GM18498 (cell line): Measurements from ENCODE around the gene NEURL4.

Source experiments
- ATAC-seq: cut with Tn5 transposase; IDR thresholded peaks from one replicate; pipeline ENCODE4 v1.9.1; 2021; ENCODE audit warnings: mild to moderate bottlenecking, moderate library complexity; ENCODE audit not compliant: unreplicated experiment

The NEURL4 gene

GRCh38 chr17:7324438-7324779 lies 4.7 kb downstream of the NEURL4 start:
- no peak for ATAC-seq

GRCh38 chr17:7323731-7324437 lies 5.3 kb downstream of the NEURL4 start:
- no peak for ATAC-seq

- ATAC-seq: no peak
Measured at GRCh38 chr17:7322520-7323194, 6.5 kb downstream of the NEURL4 start.

DNA sequence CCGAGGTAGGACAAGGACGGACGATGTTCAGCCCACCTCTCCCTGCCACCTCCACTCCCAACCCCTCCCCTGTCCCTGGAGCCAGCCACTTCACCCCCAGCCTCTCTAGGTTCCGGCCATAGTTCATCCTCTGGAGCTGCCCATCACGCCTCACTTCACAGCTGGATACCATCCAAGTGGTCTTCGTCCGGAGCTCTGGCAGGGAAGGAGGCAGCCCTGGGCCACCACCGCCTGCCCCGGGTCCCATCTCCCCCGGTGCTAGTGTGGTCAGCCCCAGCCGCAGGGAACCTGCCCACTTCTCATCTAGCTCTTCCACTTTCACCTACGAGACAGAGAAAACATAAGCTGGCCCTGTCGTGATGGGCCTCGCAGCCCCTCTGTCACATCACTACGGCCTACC lies 7.7 kb downstream of the NEURL4 start:
- ATAC-seq: no peak

GRCh38 chr17:7318121-7318860 lies 10.8 kb downstream of the NEURL4 start:
- no peak for ATAC-seq

DNA sequence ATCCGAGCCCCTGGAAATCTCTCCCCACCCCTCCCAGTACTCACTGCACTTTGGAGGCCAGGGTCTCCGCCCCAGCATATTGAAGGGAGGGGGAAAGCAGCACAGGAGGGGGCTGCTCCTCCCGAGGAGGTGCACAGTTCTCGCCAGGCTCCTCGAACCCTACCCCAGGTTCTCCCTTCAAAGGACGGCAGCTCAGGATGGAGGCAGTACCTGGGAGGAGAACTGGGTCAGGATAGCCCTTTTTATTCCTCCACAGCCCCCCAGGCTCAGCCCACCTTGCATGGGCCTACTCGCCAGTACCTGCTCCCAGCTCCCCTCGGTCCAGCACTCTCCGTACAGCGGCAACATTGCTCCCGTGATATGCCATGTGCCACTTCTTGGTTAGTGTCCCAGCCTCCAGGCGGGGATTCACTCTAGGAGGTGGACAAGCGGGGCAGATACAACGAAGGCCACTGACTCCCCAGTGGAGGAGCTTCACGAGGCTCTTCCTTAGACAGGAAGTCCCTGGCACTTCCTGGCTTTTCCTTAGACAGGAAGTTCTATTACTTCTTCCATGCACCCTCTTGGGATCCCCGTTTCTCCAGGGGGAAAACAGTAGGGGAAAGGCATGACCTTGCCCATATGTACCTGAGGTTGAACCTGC lies 11.9 kb downstream of the NEURL4 start:
- no peak for ATAC-seq

DNA sequence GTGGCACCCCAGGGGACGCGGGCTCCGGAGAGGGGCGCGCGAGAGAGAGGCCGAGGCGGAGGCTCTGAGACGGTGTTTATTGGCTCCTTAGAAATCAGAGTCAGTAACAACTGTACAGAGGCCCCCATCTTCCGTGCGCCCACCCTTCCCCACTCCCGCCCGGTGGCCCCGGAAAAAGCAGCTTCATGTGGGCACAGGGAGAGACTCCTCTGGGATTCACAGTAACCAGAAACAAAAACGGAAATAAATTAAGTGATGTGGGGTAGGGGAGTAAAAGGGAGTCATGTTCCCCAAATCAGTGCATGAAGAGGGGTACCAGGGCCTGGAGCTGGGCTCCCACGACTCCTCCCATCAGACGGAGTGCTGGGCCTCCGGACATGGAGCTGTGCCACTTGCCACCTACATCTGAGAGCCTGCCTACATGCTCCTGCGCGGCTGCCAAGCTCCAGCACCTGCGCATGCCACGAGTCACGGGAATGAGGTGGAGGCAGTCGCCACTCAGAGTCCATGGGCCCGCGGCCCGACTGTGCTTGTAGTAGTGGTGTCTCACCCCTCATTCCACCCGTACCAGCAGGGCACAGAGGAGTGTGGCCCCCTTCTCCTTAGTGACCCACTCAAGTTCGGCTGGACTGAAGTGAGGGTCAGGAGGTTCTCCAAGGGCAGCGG lies 13.4 kb downstream of the NEURL4 start:
- ATAC-seq: no peak

DNA sequence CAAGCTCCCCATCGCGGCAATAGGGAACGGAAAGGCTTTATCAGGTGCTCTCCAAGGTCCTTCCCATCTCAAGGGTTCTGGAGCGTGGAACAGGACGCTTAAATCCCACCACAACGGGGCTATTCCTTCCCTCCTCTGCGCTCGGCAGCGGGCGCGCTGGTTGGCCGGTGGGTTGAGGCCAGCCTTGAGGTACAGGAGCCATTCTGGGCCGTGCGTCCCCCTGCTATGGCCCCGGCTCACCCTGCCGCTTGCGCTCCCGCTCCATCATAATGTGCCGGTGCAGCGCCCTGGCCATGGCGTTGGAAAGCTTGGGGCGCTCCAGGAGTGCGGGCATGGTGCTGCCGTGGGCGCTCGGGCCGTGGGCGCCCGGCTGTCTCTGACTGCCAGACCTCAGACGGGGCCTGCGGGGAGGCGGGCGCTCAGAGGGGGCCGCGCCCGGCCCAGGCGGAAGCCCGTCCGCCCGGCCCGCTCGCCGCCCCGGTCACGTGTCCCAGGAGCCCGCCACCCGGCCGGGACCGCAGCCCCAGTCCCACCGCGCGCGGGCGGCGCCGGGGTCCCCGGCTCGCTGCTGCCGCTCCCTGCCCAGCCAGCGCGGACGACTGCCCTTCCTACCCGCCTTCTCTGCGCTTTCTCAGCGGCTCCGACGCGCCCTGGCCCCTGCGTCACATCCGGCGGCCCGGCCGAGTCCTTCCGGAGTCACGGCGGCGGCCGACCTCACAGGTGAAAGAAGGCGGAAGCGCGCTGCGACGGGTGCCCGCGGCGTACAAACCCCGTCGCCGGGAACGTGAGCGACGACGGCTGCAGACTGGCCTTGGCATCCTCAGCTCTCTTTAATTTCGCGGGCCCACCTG lies 14.2 kb downstream of the NEURL4 start, which contains the start of gene GPS2:
TSS of gene GPS2 (minus strand) at position 642 of the 851 bp plus-strand sequence. CDS start at position 334, 308 bp downstream.
- peak; percentile 68 for ATAC-seq

DNA sequence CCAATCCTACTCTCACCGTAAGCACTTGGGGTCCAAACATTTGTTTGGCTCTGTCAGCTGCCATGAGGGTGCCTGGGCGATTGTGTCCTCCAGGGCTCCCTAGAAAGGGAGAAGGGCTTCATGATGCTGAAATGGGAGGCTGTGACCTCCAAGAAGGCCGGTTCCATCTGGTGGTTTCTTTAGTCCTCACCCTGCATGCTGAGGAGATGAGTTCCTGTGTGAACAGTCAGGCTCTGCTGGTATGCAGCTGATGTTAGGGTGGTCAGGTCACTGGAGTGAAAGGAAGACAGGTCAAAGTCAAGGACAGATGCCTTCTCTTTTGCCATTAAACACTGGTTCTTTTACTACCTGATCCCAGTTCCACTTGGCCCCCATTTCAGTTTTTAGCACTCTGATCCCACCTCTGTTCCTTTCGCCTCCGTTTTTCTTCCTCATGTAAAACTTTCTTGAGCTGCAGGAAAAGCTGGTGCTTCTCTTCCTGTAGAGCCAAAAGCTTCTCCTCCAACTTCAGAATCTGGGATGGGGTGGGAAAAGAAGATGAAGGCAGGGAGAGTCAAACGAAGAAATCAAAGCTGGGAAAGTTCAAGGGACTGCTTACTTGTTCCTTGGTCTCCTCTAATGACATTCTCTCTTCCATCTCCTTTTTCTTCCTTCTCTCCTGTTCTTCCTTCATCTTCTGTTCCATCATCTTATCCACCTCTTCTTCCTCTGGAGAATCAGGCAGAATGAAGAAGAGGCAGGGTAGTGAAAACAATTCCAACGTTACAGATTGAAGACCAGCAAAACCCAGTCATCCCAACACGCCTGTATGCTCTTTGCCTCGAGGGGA lies 15.0 kb downstream of the NEURL4 start:
- no peak for ATAC-seq

- ATAC-seq: no peak
Measured at GRCh38 chr17:7313088-7313889, 15.8 kb downstream of the NEURL4 start.

DNA sequence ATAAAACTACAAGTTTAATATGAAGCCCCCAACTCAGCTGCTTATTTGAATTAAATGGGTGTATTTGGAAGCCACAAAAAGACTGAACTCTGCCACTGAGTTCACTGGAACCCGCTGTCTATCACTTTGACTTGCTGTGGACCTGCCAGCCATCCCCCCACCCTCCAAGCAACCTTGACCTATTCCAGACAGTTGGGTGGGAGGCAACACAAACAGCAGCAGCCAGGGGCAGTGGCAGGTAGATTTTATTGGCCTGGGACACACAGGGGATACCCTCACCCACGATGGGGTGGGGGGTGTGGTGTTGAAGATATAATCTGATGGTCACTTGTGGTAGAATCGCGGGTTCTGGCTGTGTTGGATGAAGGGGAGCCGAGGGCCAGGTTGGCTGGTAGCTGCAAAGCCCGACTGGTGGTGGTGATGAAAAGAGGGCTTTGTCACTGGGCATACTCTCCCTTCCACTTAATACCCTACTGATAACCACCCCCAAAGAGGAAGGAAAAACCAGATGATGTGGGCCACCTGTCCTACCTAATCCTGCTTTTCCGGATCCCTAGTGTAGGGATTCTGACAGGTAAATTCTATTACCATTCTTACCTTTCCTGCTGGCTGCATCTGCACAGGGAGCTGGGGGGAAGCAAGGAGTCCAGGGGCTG lies 16.6 kb downstream of the NEURL4 start:
- ATAC-seq: no peak

DNA sequence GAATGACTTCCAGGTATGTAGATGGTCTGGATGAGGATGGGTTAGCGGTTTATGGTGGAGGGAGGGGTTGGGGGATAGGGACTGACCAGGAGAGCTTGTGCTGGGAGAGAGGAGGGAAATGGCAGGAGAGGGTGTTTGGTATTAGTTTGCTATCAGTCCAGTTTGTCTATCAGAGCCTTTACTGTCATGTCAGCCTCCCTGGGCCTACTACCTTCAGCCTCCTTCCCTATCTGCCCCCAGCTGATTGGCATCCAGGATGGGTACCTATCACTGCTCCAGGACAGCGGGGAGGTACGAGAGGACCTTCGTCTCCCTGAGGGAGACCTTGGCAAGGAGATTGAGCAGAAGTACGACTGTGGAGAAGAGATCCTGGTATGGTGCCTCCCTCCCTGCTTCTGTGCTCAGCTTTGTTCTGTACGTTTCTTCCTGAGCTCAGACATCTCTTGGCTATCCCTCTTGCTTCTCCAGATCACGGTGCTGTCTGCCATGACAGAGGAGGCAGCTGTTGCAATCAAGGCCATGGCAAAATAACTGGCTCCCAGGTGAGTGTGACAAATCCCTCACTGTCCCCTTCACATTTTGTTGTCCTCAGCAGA lies 17.9 kb downstream of the NEURL4 start:
- ATAC-seq: no peak

DNA sequence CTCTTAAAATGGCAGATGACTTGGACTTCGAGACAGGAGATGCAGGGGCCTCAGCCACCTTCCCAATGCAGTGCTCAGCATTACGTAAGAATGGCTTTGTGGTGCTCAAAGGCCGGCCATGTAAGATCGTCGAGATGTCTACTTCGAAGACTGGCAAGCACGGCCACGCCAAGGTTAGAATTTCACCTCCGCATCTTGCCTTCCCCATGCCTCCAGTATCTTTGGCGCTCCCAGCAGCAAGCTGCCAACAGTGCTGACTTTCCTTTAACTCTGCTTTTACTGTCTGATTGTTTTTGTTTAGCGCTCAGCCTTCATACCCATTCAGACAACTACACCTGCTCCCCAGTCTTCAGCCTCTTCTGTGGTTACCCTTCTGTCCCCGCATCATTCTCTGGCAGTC lies 19.5 kb downstream of the NEURL4 start:
- ATAC-seq: no peak

DNA sequence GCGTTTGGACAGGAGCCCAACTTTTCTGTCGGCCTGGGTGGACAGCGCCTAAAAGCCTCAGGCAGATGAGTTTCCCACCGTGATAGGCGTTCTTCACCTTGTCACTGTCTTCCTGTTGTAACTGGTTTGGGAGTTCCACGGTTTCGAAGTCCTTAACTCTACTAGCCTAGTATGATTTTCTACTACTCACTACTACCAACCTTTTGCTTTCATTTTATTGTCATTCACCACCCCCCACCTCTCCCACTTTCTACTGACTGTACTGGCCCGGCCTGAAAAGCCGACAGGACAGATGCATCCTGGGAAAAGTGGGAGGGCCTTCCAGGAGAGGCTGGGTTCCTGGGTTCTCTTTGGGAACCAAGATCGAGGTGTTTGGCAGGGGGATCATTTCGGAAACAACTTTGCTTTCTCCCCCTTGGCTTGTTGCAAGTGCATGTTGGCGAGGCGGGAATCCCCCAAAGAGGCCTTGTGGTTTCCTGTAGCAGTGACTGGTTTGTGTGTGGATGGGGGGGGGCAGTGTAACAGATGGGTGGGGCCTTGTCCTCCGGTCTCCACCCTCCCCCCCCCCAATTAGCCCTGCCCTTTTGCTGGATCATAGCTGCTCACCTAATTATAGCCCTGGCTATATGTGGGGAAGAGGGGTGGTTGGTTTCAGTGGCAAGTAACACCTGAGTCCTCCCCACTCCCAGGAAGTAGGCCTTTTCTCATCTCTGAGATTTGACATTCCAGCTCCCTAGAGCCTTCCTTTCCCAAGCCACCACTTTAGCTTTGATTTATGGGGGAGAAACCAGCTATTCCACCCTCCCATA lies 20.3 kb downstream of the NEURL4 start:
- peak; percentile 27 for ATAC-seq

DNA sequence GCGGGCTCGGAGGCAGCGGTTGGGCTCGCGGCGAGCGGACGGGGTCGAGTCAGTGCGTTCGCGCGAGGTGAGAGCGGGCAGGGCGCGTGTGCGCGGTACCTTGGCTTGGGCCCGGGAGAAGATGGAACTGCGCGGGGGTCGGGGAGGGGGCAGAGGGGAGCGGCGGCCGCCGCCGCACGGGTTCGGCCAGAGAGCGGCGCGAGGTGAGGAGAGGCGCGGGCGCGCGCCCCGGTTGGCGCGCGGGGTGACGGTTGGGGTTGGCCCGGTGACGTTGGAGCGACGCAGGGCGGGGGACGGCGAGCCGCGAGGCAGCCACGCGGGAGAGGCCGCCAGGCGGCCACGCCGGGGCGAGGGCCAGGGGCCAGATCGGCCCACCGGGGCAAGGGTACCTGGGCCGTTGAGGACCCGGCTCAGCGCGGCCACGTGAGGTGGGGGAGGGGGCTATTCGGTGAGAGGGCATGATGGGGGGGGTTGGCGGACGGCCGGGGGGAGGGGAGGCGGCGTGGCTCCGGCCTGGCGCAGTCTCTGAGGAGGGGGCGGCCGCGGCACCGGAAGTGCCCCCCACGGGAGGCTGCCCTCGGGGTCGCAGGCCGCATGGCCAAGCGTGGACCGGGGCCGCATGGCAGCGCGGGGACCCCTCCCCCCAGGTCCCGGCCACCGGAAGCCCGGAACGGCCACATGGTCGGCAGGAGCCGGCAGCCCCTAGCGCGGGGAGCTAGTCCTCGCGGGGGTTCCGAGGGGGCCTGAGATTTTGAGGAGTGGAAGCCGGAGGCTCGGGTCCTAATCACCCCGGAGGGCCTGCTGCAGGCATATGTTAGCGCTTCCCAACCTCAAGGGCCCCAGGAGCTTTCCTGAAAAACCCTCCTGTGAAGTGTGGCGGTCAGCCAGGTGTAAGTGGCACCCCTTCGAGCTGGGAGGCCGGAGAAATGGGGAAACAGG lies 21.2 kb downstream of the NEURL4 start:
- ATAC-seq: peak; percentile 0
